Esophagus muscularis mucosa (tissue), 4 donors: ENCODE results near the gene CELF2. TPM values are rescaled to one million over a fixed set of nuclear protein-coding genes. Genes with fewer than 3 reads are reported as not detected.

ENCODE experiments used
- DNase-seq: peaks from one replicate; pipeline ENCODE4 v3.0.0-alpha.2; 2017; ENCODE audit errors: extremely low spot score
- H3K27ac ChIP-seq, 4 donors: fragments of 200-600 bp; sonication (generic); replicated peaks in 1 of 4; 1 replicate in 3 of 4; 2 replicates in 1 of 4; pipeline ENCODE4 v1.5.1; 2016 to 2019; ENCODE audit warnings: mild to moderate bottlenecking in 1 of 4
- H3K27me3 ChIP-seq, 4 donors: fragments of 200-600 bp; sonication (generic); one replicate each; pipeline versions ENCODE4 v1.5.1 to v1.6.0; 2016 to 2019
- H3K36me3 ChIP-seq, 4 donors: fragments of 200-600 bp; sonication (generic); one replicate each; pipeline ENCODE4 v1.5.1; 2016 to 2019
- H3K4me1 ChIP-seq, 4 donors: fragments of 200-600 bp; sonication (generic); one replicate each; pipeline ENCODE4 v1.5.1; 2016 to 2019
- H3K4me3 ChIP-seq, 4 donors: fragments of 200-600 bp; sonication (generic); 1 replicate in 2 of 4; 2 replicates in 2 of 4; pipeline ENCODE4 v1.5.1; 2016 to 2019; ENCODE audit warnings: mild to moderate bottlenecking in 4 of 4, moderate library complexity in 1 of 4
- H3K9me3 ChIP-seq, 4 donors: fragments of 200-600 bp; sonication (generic); 1 replicate in 3 of 4; 2 replicates in 1 of 4; pipeline ENCODE4 v1.5.1; 2016 to 2019
- EP300 ChIP-seq: sonication (generic); formaldehyde crosslinking; IDR thresholded peaks from one replicate; pipeline ENCODE4 v1.6.1; 2017; ENCODE audit warnings: antibody characterized with exemption
- POLR2A ChIP-seq: fragments of 450-650 bp; IDR thresholded peaks from one replicate; pipeline ENCODE4 v1.6.1; 2017; ENCODE audit warnings: antibody characterized with exemption, moderate library complexity, mild to moderate bottlenecking, low read depth
- POLR2AphosphoS5 ChIP-seq, 2 donors: sonication (generic); formaldehyde crosslinking; IDR thresholded peaks; one replicate each; pipeline ENCODE4 v1.6.1; 2017; ENCODE audit warnings: antibody characterized with exemption in 2 of 2
- WGBS: methylation state at CpG from one replicate; pipeline ENCODE4 v1.1.5; 2018; 5-methylcytosine and 5-hydroxymethylcytosine counted together
- intact Hi-C: fragments of 100-400 bp; cut with DNase I; formaldehyde crosslinking; loops from one replicate; pipeline ENCODE4 v1.15.1; 2023
- total RNA-seq, 4 donors: library from RNA; depleted of rRNA; stranded (reverse); fragments of >200 nt; gene quantifications; one replicate each; pipeline versions ENCODE4 v1.1.0 to v1.2.1, GENCODE V29; 2016
- TF ChIP-seq, protein P1 (sequence below), 3 experiments: fragments of 200-600 bp in 2 of 3; fragments of 450-650 bp in 1 of 3; sonication (generic) in 2 of 3; IDR thresholded peaks; one replicate each; pipeline ENCODE4 v1.5.1; 2017 to 2019; ENCODE audit warnings: antibody characterized with exemption in 3 of 3, mild to moderate bottlenecking in 2 of 3, moderate library complexity in 1 of 3

Gene CELF2
- total RNA-seq, 4 donors from 2014 or later: 81.8 to 128 (median 104) TPM

DNA sequence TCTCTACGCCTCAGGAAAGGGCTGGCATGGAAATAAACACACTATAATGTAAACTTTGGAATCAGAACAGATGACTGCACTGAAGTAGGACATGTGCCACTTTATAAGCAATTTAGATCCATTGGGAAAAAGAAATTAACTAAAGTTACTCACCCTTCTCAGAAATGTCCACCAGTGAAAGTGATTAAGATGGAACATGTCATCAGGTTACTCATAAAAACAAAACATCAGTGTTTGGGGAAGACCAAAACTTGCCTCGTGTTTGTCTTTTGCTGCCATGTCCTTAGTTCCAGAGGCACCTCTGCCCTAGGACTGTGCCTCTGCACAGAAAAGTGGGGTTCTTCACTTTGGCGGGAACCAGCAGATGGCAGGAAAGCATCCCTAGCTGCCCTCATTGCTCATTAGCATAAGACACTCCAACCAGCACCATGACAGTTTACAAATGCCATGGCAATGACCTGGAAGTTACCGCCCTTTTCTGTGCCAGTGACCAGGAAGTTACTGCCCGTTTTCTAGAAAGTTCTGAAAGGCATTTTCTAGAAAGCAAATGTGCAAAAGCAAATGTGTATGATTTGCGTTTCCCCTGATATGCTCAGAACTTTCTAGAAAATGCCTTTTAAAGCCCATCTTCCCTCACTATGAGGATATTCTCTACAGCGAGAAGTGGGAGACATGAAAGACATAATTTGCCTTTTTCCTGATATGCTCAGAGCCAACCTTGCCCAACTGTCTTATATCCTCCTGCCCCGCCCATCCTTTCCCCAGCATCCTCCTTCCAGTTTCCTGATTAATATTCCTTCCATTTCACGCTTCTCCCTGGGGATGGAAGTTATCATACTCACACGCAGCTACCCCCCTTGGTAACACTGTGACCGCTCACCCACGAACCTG lies 335.6 kb downstream of the CELF2 start:
- 87% methylated on average over 11 of the region's 12 CpGs for WGBS
- Histone ChIP-seq H3K4me1 (no peaks in the 10 kb centered on the region), H3K27me3 (no peaks in the 10 kb centered on the region), H3K36me3 (no peaks in the 10 kb centered on the region), H3K9me3 (no peaks in the 10 kb centered on the region), H3K4me3 (no peak overlapping the region), H3K27ac (no peak overlapping the region)
- DNase-seq: no peak
- TF ChIP-seq, protein P1, sequence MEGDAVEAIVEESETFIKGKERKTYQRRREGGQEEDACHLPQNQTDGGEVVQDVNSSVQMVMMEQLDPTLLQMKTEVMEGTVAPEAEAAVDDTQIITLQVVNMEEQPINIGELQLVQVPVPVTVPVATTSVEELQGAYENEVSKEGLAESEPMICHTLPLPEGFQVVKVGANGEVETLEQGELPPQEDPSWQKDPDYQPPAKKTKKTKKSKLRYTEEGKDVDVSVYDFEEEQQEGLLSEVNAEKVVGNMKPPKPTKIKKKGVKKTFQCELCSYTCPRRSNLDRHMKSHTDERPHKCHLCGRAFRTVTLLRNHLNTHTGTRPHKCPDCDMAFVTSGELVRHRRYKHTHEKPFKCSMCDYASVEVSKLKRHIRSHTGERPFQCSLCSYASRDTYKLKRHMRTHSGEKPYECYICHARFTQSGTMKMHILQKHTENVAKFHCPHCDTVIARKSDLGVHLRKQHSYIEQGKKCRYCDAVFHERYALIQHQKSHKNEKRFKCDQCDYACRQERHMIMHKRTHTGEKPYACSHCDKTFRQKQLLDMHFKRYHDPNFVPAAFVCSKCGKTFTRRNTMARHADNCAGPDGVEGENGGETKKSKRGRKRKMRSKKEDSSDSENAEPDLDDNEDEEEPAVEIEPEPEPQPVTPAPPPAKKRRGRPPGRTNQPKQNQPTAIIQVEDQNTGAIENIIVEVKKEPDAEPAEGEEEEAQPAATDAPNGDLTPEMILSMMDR (IDR thresholded peaks at IDR 0.05): no peak
- TF ChIP-seq EP300 (no peak), POLR2AphosphoS5 (IDR thresholded peaks at IDR 0.05) (no peak), POLR2A (no peak)
- intact Hi-C loops: no loop called here

DNA sequence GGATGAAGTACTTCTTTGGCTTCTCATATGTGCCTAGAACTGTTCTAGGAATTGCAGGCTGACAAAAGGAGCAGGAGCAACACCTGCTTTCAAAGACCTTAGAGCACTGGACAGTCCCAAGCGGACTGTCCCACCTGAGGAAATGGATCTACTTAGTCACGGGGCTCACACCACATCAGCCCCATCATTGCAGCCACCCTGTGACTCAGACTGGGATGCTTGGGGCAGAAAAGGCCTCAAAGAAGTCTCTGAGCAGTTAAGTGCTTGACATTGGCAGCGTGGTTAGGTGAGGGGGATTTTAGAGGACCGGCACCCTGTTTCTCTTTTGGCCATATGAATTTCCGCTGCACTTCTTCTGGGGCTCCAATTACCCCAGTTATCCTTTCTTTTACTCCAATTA lies 337.2 kb downstream of the CELF2 start:
- H3K4me1 ChIP-seq: no peaks in the 10 kb centered on the region
- no peaks in the 10 kb centered on the region for H3K9me3 ChIP-seq
- DNase-seq: no peak
- H3K4me3 ChIP-seq: no peak overlapping the region
- H3K36me3 ChIP-seq: no peaks in the 10 kb centered on the region
- intact Hi-C loops: no loop called here
- WGBS: 93% methylated on average over 5 of the region's 5 CpGs
- no peak for TF ChIP-seq EP300
- no peak for TF ChIP-seq POLR2AphosphoS5 (IDR thresholded peaks at IDR 0.05)
- TF ChIP-seq, protein P1 (IDR thresholded peaks at IDR 0.05): no peak
- TF ChIP-seq POLR2A: no peak
- no peaks in the 10 kb centered on the region for H3K27me3 ChIP-seq
- H3K27ac ChIP-seq: no peak overlapping the region

DNA sequence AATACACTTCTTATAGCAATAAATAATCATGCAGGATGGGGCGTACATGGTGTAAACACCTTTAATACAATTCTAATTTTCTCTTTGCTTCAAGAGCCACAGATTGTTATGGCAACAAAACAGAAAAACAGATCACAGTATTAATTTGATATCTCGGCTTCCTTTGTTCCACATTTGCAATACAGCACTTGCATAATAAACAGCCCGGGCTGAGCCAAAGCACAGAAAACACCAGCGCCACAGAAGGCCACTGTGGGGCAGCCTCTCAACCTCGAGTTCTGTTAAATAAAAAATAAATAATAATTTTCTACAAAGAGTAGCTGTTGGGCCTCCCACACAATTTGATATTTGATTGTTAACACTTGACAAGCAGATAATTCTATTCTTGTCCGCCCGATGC lies 337.9 kb downstream of the CELF2 start:
- Histone ChIP-seq H3K36me3 (no peaks in the 10 kb centered on the region), H3K4me1 (no peaks in the 10 kb centered on the region), H3K9me3 (no peaks in the 10 kb centered on the region), H3K27me3 (no peaks in the 10 kb centered on the region), H3K4me3 (no peak overlapping the region), H3K27ac (no peak overlapping the region)
- intact Hi-C loops: no loop called here
- TF ChIP-seq POLR2A (no peak), EP300 (no peak)
- TF ChIP-seq, protein P1 (IDR thresholded peaks at IDR 0.05): peak in 1 of 3 experiments; percentile 5
- DNase-seq: no peak
- WGBS: 70% methylated on average over 7 of the region's 7 CpGs

DNA sequence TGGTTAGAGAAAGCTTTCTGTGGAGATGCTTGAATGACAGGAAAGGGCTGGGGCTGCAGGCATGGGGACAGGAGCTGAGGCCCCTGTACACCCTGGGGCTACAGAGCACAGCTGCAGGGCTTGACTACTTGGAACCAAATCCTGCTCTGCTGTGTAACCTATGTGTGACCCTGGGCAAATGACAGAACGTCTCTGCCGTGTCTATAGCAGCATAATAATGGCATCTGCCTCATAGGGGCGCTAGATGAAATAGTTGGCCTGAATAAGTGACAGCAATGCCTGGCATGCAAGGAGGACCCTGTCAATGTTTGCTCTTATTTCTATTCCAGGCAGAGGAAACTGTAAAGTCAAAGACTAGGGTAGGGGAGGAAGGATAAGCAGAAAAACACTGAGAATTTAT lies 339.8 kb downstream of the CELF2 start:
- no peaks in the 10 kb centered on the region for H3K27me3 ChIP-seq
- no peaks in the 10 kb centered on the region for H3K9me3 ChIP-seq
- H3K27ac ChIP-seq: no peak overlapping the region
- intact Hi-C loops: no loop called here
- 65% methylated on average over 3 of the region's 3 CpGs for WGBS
- H3K4me3 ChIP-seq: no peak overlapping the region
- H3K4me1 ChIP-seq: no peaks in the 10 kb centered on the region
- no peak for DNase-seq
- TF ChIP-seq POLR2AphosphoS5 (IDR thresholded peaks at IDR 0.05) (no peak), EP300 (no peak), POLR2A (no peak)
- TF ChIP-seq, protein P1 (IDR thresholded peaks at IDR 0.05): no peak
- H3K36me3 ChIP-seq: no peaks in the 10 kb centered on the region
